GM18507 (cell line): ENCODE results near the gene BTN3A1.
"Not testable (repeated sequence)": the region's sequence is repeated elsewhere in the genome, so short reads cannot be mapped to it uniquely, and the experiment has no call there.

Experiments used
- DNase-seq: peaks from one replicate; pipeline ENCODE4 v3.0.0; 2011; ENCODE audit warnings: low read depth; ENCODE audit not compliant: insufficient read length; ENCODE audit errors: extremely low spot score
- FAIRE-seq: peaks from 2 replicates; lab custom pipeline; 2011; peaks lifted over from hg19 to GRCh38; lab: Jason Lieb, UNC

Gene BTN3A1

GRCh38 chr6:26377719-26378118, 24.4 kb upstream of the BTN3A1 start:
- DNase-seq (no peak), FAIRE-seq (no peak)

- not testable (repeated sequence) for FAIRE-seq, DNase-seq
Measured at GRCh38 chr6:26378143-26378542, 23.9 kb upstream of the BTN3A1 start.

GRCh38 chr6:26379292-26379691, 22.8 kb upstream of the BTN3A1 start:
- DNase-seq (no peak), FAIRE-seq (no peak)

- DNase-seq (no peak), FAIRE-seq (no peak)
Measured at GRCh38 chr6:26379740-26380139, 22.3 kb upstream of the BTN3A1 start.

- FAIRE-seq: no peak
- DNase-seq: no peak
Measured at GRCh38 chr6:26380256-26380655, 21.8 kb upstream of the BTN3A1 start.

GRCh38 chr6:26382121-26382520, 20.0 kb upstream of the BTN3A1 start:
- no peak for FAIRE-seq
- no peak for DNase-seq

GRCh38 chr6:26383624-26384417, 18.3 kb upstream of the BTN3A1 start:
- DNase-seq (no peak), FAIRE-seq (peak; percentile 35)

GRCh38 chr6:26385734-26386125, 16.3 kb upstream of the BTN3A1 start:
- DNase-seq (no peak), FAIRE-seq (no peak)

GRCh38 chr6:26387565-26387964, 14.5 kb upstream of the BTN3A1 start:
- FAIRE-seq (no peak), DNase-seq (no peak)

GRCh38 chr6:26388014-26388413, 14.1 kb upstream of the BTN3A1 start:
- no peak for FAIRE-seq
- no peak for DNase-seq

GRCh38 chr6:26388441-26388840, 13.6 kb upstream of the BTN3A1 start:
- no peak for DNase-seq
- no peak for FAIRE-seq

- no peak for DNase-seq
- no peak for FAIRE-seq
Measured at GRCh38 chr6:26389349-26389894, 12.7 kb upstream of the BTN3A1 start.

- FAIRE-seq: no peak
- no peak for DNase-seq
Measured at GRCh38 chr6:26390531-26390930, 11.5 kb upstream of the BTN3A1 start.

GRCh38 chr6:26392932-26393636, 9.0 kb upstream of the BTN3A1 start:
- no peak for FAIRE-seq
- DNase-seq: no peak

GRCh38 chr6:26394289-26394688, 7.8 kb upstream of the BTN3A1 start:
- FAIRE-seq (no peak), DNase-seq (no peak)

GRCh38 chr6:26398555-26398954, 3.5 kb upstream of the BTN3A1 start:
- no peak for FAIRE-seq
- DNase-seq: no peak

GRCh38 chr6:26400626-26401025, 1.4 kb upstream of the BTN3A1 start:
- FAIRE-seq: peak; percentile 21

GRCh38 chr6:26401389-26401986, 587 bp upstream of the BTN3A1 start:
- DNase-seq (no peak), FAIRE-seq (no peak)

More at GRCh38 chr6:26400626-26401025, 1.4 kb upstream of the BTN3A1 start:
- no peak for DNase-seq

- no peak for FAIRE-seq
- no peak for DNase-seq
Measured at GRCh38 chr6:26403893-26404292, 1.8 kb downstream of the BTN3A1 start.

GRCh38 chr6:26404546-26404945, 2.5 kb downstream of the BTN3A1 start:
- no peak for DNase-seq
- no peak for FAIRE-seq
